GM19035 (cell line): Measurements from ENCODE around the gene RGS6.

Experiments used
- ATAC-seq: cut with Tn5 transposase; IDR thresholded peaks from one replicate; pipeline ENCODE4 v1.9.1; 2021; ENCODE audit not compliant: unreplicated experiment

RGS6 gene

DNA sequence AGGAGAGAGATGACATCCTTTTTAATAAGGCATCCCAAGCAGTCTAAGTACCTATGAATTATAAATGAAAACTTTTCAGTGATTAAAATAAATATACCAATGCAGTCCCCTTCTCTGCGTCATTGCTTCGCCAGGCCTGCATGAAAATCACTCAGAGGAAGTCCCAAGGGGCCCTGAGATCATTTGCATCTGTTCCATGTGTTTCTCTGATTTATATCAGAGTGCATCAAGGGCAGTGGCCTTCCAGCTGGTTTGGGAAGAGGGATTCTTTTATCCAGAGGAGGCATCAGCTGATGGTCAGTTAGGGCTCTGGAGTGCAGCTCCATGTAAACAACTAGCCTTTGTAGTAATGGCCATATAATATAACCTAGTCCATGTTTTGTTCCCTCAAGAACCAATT is 210.1 kb downstream of the RGS6 start:
- no peak for ATAC-seq

DNA sequence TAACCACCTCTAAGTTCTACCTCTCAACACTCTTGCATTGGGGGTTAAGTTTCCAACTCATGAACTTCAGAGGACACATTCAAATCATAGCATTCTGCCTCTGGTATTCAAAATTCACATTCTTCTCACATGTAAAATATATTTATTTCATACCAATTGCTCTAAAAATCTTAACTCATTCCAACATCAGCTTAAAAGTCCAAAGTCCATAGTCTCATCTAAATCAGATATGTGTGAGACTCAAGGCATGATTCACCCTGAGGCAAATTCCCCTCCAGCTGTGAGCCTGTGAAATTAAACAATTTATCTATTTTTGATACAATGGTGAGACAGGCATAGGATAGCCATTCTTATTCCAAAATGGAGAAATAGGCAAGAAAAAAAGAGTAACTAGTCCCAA is 214.0 kb downstream of the RGS6 start:
- no peak for ATAC-seq

DNA sequence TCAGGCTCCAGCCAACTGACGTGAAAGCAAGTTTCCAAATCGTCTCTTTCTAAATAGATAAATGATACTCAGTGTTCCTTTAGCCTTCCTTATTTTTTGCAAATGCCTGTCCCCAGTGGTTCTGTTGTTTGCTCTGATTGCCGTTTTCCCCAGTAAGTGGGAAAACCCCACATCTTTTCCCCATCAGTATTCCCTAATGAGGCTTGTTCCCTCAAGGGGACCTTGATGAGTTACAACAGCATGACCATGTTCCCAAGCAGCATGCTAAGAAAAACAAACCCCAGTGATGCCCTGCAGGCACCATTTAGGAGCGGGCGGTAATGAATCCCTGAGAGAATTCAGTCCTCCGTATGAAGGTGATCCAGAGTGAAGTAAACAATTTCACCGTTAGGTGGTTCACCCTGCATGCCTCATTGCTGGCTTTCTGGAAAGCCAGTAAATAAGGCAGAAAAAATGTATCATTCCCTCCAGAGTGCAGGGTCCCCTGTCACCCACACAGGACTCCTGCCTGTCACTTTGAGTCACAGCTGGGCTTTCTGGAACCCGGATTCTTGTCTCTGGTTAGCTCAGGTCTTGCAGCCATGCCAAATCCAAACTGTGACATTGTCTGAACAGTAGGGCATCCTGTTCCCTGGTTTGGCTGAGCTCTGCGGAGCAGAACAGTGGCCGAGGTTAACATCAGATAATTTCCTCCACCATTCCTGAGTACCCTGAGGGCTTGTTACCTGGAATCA is 222.6 kb downstream of the RGS6 start:
- ATAC-seq = no peak

DNA sequence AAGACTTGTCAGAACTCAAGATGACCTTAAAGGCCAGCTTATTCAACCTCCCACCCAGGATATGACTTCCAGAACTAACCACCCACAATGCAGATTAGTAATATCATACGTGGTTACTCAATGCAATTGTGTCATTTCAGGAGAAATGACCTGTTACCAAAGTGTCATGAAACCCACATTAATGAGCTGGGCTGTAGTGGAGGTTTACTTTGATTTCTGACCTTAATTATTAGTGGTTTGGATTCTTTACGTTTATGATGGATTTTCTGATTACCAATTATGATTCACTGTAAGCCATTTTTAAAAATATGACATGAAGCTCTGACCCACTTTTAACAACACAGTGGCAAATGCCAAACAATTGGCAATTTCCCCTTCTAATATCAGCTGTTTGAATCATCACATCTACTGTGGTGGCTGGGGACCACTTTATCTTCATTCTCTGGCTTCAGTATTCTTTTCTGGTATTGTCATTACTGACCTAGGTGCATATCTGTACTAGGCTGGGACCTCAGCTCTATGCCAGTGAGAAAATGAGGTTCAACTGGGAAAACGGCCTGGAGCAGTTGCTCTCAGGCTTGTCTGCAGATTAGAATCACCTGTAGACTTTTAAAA is 223.3 kb downstream of the RGS6 start:
- ATAC-seq = no peak

DNA sequence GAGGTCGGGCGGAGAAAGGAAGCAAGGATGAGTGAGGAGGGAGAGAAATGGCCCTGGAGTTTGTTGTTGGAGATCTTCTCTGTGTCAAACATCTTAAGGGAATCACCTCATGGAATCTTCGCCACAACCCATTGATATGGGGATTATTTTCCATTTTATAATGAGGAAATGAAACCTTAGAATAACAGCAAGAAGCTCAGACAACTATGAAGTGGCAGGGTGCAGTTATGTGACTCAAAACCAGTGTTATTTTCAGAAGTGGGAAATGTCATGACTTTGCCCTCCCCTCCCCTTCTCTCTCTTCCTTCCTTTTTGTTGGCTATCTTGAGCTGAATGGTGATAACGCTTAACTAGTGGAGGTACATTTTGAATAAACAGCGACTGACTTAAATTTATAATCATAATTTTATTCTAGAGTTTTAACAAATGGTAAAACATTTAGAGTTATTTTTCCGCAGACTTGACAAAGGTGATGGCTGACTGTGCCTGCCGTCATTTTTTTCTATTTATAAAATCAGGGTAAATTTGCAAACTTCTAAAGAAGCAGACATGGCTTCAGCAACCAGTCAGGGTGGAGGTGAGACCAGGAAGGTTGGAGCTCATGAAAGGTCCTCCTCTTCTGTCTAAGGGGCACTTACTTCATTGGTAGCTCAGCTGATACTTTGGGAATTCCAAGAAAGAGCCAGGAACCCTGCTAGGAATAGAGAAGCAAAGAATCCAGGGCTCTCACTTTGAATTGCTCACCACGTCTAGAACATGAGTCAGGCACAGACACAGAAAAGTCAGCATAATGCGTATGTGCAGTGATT is 232.4 kb downstream of the RGS6 start:
- no peak for ATAC-seq

DNA sequence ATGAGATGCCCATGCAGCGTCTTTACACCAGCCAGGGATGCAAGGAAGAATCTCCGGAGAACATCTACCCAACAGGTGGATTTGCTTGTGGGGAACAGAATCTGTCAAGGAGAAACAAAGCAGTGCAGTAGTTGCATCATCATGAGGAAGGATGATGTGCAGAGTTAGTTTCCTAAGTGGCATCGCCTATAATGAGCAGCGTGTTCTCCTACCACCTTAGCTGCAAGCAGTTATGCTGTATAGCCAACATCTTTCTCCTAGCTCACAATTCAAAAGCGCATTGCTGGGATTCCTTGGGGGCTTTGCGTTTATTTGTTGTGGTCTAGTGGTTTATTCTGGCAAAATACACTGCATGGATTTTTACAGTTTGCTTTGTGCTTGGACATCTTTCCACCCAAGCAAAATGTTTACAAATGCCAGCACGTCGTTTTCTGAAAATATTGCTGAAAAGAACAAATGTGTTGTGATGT is 233.0 kb downstream of the RGS6 start:
- no peak for ATAC-seq

DNA sequence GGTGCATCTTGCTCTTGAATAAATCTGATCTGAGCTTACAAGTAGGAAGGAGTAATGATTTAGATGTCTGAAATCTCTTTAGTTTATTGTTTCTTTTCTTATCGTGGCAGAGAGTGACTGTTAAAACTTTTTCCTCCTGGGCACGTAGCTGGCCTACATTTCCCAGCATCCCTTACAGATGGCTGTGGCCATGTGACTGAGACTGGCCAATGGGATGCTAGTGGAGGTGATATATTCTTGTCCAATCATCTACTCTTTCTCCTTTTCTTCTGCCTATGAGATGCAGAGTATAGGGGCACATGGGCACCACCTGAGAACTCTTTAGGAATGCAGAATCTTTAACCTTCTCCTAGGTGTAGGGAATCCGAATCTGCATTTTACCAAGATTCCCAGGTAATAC is 237.3 kb downstream of the RGS6 start:
- ATAC-seq = no peak

DNA sequence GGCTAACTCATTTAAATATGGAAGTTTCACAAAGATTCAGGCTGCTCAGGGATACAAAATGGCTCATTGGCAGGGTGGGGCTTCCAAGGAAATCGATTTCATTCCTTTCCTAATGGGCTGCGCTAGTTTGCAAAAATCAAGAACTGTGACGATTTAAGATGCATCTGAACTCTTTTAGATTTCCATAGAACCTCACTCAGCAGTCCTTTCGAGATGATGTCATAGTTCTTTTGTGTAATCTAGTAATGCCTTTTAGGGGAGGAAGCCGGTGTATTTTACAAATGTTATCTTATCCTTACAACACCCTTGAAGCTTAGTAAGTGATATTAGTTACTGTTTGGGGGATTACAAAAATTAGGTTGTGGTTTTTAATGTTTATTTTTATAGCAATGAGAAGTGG is 239.8 kb downstream of the RGS6 start:
- ATAC-seq = no peak

DNA sequence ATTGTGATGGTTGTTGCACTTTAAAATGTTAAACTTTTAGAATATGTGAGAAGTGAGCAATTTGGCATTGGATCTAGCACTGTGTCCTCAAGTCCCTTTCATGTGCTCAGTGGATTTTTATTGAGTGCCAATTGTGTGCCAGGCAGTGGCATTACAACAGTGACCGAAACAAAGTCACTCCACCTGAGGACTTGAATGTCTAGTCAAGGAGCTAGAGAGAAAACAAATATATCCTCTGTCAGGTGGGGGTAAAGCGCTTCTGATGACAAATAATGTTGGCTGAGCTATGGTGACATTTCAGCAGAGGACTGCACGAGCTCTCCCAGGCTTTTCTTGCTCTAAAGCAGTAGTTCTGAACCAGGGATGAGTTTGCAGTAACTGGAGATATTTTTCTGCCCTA is 240.4 kb downstream of the RGS6 start:
- no peak for ATAC-seq

DNA sequence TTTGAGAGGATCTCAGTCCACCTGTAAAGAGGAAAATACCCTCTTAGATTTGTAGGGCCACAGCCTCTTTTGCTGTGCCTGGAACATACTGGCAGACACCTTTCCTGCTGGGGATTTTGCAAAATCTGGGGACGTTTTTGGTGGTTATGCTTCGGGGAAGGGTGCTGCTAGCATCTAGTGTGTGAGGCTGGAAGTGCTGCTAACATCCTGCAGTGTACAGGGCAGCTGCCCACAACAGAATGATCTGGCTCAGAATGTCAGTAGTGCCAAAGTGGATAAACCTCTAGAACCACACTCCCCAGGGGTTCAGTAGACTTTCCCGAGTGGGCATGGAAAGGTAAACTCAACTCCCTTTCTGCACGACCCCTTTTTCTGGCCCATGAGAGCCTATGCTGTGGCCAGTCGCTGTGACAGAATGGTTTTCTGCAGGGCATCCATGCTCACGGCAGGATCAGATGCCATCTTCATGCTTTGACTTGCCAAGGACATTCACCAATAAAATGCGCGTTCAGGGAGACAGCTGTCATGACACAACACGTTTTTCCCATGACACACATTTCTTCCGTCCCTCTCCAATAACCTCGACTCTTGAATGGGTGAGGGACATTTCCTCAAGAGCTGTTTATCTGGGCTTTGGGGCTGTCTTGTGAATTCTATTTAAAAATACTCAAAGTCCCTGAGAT is 240.9 kb downstream of the RGS6 start:
- ATAC-seq = no peak

DNA sequence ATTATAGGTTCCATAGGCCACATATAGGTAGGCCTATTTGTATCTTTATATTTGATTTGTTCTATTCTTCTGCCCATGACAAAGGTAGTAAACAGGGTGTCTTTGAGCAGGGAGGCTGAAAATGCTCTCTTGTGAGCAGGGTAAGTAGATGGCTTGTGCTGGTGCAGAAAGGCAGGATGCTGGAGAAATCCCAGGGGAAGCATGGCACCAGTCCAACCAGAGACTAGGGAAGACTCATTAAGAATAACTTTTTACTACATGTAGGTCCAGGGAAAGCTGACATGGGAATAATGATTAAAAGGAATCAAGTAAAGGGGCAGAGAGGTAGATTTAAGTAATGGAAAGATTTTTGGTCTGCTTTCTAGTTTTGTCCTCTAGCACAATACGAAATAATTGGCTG is 245.0 kb downstream of the RGS6 start:
- ATAC-seq = no peak

DNA sequence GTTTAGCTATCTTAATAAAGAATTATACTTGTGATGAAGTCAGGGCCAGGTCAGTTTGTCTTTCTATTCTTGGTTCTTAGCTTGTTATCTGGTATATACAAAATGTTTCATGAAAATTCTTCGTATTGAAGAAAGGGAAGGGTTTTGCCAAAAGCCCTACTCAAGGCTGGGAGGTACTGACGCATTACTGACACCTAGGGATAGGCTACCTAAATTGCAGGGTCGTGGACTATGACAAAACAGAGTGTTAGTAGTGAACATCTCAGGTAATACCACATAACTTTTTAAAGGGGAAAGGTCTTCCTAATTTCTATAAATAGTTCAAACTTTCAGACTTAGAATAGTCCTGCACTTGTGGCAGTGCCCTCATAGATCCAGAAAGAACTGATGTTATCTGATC is 246.3 kb downstream of the RGS6 start:
- no peak for ATAC-seq

DNA sequence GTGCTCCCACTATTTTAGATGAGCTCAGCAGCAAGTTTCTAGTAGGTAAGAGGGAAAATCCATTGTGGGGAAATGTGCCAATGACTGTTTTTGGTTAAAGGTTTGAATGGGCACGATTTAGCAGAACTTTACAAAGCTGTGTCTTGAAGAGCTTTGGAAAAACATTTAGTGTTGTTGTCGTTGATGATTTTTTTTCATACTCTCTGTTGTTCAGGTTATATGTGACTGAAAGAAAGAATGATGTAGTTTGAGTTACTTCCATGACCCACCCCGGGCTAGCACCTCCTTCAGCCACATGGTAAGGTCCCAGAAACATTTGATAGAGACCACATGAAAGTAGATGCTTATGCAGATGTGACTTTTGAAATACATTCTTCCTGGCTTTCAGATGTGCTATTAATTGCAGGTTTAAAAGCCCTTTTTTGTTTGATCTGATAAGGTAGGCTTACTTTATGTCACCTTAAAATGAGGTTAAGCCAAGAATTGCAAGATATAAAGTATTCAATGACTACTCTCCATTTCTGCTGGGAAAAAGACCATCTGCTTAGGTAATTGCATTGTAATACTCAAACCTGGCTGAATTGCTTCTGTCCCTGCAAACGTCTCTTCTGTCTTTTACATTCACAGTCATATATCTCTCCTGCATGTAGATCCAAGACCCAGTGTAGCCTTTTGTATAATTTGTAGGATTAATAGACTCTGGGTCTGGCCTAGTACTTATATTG is 250.6 kb downstream of the RGS6 start:
- no peak for ATAC-seq

DNA sequence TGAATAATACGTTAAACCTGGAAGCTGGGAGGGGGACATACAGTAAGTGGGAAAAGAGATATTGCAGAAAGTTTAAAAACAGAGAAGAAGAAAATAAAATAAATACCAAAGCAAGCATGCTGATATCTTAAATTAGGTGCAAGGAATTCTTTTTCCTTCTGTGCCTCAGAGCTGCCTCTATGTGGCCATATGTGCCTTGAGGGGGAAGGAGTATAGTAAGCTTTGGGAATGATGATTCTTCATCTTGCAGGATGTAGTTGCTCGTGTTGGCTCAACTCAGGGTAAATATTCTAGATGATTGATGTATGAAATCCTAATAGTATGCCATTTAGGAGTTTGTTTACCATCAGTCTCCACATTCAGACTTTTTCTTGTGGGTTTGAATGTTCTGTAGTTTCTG is 251.4 kb downstream of the RGS6 start:
- no peak for ATAC-seq

DNA sequence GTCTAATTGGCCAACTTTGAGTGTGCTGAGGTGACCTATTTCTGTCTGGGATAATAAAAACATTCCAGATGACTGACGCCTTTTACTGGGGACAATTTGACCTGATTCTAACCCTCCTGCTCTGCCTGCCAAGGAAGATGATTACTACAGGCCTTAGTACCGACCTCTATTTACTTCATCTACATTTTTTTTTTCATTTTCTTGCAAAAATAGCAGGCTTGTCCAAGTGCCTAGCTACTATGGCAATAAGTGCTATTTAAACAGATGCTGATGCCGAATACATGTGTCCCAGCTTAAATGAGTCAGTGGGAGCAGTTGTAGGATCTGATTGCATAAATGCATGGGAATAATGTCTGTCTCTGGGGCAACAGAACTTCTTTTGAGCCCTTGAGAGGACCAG is 254.3 kb downstream of the RGS6 start:
- no peak for ATAC-seq

DNA sequence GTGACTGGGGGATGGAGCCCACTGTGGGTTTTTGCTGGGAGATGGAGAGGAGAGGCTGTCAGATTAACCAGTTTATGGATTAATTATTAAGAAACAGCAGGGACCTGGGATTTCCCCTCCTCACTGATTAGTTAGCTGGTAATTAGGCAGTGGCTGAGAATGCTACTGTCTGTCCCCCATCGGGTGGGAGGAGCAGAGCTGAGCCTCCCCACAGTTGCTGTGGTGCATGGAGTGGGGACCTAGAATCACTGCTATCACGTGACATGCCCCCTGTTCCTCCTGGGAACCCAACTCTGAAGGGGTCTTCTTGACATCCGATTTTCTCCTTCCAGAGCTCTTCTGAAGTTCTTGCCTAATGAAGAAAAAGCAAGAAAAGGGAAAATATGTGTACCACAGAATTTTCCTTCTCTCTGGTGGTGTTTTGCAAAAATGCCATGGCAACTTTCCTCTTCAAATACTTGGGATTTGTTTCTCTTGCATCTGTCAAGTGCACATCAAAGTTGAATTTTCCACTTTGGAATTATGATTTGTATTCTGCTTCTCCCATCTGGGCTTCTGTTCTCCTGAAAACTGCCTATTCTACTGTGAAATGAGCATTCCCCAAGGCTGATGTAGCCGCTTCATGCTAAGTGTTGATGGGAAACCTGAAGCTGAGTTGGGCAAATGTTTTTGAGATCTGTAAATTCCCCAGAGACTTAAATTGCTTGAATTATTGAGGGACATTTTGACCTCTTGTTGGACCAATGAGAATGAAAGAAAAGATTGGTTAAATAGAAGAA is 264.2 kb downstream of the RGS6 start:
- ATAC-seq = no peak

DNA sequence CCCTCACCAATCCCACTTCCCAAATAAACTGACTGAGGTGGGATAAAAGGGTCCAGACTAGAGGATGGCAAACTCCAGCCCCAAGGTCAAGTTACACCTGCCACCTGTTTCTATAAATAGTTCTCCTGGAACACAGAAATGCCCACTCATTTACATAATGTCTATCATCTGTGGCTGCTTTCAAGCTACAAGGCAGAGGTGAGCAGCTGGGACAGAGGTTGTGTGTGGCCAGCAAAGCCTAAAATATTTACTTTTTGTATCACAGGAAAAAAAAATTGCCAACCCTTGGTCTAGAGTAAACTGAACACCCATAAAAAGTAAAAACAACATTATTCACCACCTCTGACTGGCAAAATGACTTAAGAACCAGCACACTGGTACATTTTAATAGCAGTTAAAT is 269.4 kb downstream of the RGS6 start:
- no peak for ATAC-seq

DNA sequence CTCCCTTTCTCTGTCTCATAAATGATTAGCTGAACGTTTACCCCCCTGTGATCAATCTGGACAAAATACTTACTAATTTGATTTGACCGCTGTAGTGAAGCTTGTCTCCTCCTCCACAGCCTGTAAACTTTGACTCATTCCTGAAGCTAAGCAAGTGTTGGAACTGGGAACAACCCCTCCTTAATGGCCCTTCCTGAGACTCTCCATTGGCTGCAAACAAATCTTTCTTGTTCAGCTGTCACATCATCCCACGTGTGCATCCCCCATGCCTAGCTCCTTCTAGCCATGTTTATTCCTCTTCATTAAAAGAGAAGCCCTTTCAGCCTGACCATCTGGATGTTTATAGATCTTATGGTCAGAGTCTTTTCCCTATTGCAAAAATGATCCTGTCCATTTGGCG is 281.2 kb downstream of the RGS6 start:
- ATAC-seq = no peak

DNA sequence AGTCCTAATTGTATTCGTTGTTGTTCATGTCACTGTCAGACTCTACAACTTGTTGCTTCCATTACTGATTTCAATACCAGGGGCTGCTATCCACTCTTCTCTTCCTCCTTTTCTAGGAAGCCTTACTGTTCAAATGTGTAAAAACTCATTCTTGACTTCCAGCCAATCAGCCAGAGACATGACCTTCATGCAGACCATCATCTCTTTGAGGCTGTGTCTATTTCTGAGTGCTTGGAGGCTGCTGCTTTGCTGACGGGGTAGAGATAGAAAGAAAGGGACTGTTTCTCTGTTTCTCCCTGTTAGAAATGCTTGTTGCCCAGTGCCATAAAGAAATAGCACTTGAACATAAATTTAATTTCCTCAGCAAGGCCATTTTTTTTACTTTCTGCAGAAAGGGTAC is 282.9 kb downstream of the RGS6 start:
- ATAC-seq = no peak

DNA sequence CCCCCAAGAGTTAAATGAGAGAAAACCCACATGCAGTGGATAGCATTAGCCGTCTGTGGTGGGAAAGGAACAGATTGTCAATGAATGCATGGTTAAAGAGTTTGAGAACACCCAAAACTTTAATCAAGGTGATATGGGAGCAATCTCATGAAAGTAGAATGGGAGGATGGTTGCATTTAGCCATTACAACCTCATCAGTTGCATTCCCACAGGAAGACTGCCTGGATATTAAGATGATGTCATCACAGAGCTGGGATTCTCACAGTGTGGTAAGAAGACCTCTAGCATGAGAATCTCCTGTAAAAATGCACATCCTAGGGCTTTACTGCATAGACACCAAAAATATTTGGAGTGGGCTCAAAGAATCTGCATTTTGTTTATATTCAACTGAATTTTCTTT is 284.9 kb downstream of the RGS6 start:
- no peak for ATAC-seq
